Gastrocnemius medialis (tissue), 4 donors: ENCODE results near the gene EEFSEC. TPM values are rescaled to one million over a fixed set of nuclear protein-coding genes. Genes with fewer than 3 reads are reported as not detected.

Experiments
- ATAC-seq, 2 donors: fragments of 150-250 bp; one replicate each; pipeline ENCODE4 v1.9.1; 2016
- DNase-seq, 2 donors: peaks; one replicate each; pipeline ENCODE4 v3.0.0-alpha.2; 2019
- H3K27ac ChIP-seq, 4 donors: fragments of 200-600 bp; sonication (generic); 1 replicate in 1 of 4; 2 replicates in 3 of 4; pipeline ENCODE4 v1.5.1; 2016 to 2018; ENCODE audit warnings: mild to moderate bottlenecking in 2 of 4, moderate library complexity in 1 of 4
- H3K27me3 ChIP-seq, 3 donors: fragments of 200-600 bp; sonication (generic) in 2 of 3; 1 replicate in 1 of 3; 2 replicates in 2 of 3; pipeline versions ENCODE4 v1.5.1 to v1.6.0; 2016 to 2019; ENCODE audit warnings: mild to moderate bottlenecking in 1 of 3, moderate library complexity in 1 of 3
- H3K36me3 ChIP-seq, 2 donors: fragments of 200-600 bp; sonication (generic) in 1 of 2; one replicate each; pipeline ENCODE4 v1.5.1; 2017 to 2018
- H3K4me1 ChIP-seq, 2 donors: fragments of 200-600 bp; sonication (generic) in 1 of 2; one replicate each; pipeline ENCODE4 v1.5.1; 2016 to 2017; ENCODE audit warnings: mild to moderate bottlenecking in 2 of 2
- H3K4me3 ChIP-seq, 4 donors: fragments of 200-600 bp; sonication (generic) in 3 of 4; 1 replicate in 1 of 4; 2 replicates in 3 of 4; pipeline ENCODE4 v1.5.1; 2016 to 2019; ENCODE audit warnings: mild to moderate bottlenecking in 2 of 4
- H3K9me3 ChIP-seq, 3 donors: fragments of 200-600 bp; sonication (generic) in 2 of 3; 1 replicate in 1 of 3; 2 replicates in 2 of 3; pipeline ENCODE4 v1.5.1; 2016 to 2019
- POLR2A ChIP-seq, 2 donors: fragments of 450-650 bp; IDR thresholded peaks; one replicate each; pipeline ENCODE4 v1.6.1; 2017; ENCODE audit warnings: antibody characterized with exemption in 2 of 2, mild to moderate bottlenecking in 2 of 2, moderate library complexity in 2 of 2
- in situ Hi-C, 4 donors: fragments of 200-750 bp; cut with MboI; loops; one replicate each; pipeline versions ENCODE4 v1.15.0 to v1.8.0; 2017; ENCODE audit warnings: low sequenced_read_pairs in 4 of 4
- intact Hi-C: fragments of 100-400 bp; cut with DNase I; formaldehyde crosslinking; loops from one replicate; pipeline ENCODE4 v1.15.1; 2023; ENCODE audit warnings: low total_unique reads
- total RNA-seq, 4 donors: library from RNA; depleted of rRNA; stranded (reverse); fragments of >200 nt; gene quantifications; one replicate each; pipeline versions ENCODE4 v1.1.0 to v1.2.3, GENCODE V29; 2016
- TF ChIP-seq, protein P1 (sequence below), 5 experiments: fragments of 450-650 bp in 3 of 5; fragments of 200-600 bp in 2 of 5; sonication (generic) in 2 of 5; IDR thresholded peaks in 4 of 5; conservative IDR thresholded peaks in 1 of 5; 1 replicate in 4 of 5; 2 replicates in 1 of 5; pipeline ENCODE4 v1.5.1; 2016 to 2019; ENCODE audit warnings: antibody characterized with exemption in 5 of 5, mild to moderate bottlenecking in 3 of 5, moderate library complexity in 3 of 5

The EEFSEC gene
- total RNA-seq, 4 donors from 2014 or later = 21.0 to 29.4 (median 23.4) TPM

GRCh38 chr3:128402319-128402718 lies 249.0 kb downstream of the EEFSEC start:
- peaks cover 0 to 12% of the 10 kb centered on the region in 2 donors for H3K4me1 ChIP-seq
- DNase-seq (peak in 1 of 2 donors; percentile 22), ATAC-seq (peak in 1 of 2 donors; percentile 71)
- no peak for TF ChIP-seq POLR2A (IDR thresholded peaks at IDR 0.05)
- TF ChIP-seq, protein P1, sequence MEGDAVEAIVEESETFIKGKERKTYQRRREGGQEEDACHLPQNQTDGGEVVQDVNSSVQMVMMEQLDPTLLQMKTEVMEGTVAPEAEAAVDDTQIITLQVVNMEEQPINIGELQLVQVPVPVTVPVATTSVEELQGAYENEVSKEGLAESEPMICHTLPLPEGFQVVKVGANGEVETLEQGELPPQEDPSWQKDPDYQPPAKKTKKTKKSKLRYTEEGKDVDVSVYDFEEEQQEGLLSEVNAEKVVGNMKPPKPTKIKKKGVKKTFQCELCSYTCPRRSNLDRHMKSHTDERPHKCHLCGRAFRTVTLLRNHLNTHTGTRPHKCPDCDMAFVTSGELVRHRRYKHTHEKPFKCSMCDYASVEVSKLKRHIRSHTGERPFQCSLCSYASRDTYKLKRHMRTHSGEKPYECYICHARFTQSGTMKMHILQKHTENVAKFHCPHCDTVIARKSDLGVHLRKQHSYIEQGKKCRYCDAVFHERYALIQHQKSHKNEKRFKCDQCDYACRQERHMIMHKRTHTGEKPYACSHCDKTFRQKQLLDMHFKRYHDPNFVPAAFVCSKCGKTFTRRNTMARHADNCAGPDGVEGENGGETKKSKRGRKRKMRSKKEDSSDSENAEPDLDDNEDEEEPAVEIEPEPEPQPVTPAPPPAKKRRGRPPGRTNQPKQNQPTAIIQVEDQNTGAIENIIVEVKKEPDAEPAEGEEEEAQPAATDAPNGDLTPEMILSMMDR (IDR thresholded peaks at IDR 0.05 in 4 of 5, conservative IDR thresholded peaks at IDR 0.05 in 1 of 5) = no peak
- H3K27me3 ChIP-seq = no peaks in the 10 kb centered on the region
- no peak overlapping the region for H3K27ac ChIP-seq
- no peak overlapping the region for H3K4me3 ChIP-seq
- H3K36me3 ChIP-seq = no peaks in the 10 kb centered on the region
- intact Hi-C loops (no loop called here), in situ Hi-C loops (no loop called here)
- H3K9me3 ChIP-seq = no peaks in the 10 kb centered on the region

DNA sequence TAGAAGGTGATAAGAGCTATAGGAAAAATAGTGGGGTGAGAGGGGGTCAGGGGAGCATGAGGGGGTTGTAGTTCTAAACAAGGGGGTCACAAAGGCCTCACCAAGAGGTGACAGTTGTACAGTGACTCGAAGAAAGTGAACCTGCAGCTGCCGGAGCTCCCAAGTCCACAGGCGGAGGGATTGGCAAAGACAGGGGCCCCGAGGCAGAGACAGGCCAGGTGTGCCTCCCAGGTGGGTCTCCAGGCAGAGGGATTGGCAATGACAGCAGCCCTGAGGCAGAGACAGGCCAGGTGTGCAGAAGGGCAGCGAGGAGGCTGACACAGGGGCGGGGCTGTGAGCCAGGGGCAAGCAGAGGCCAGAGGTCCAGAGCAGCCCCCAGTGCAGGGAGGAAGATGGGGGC lies 249.7 kb downstream of the EEFSEC start:
- Histone ChIP-seq H3K9me3 (no peaks in the 10 kb centered on the region), H3K27ac (no peak overlapping the region), H3K27me3 (no peaks in the 10 kb centered on the region), H3K4me1 (peaks cover 0 to 12% of the 10 kb centered on the region in 2 donors), H3K4me3 (no peak overlapping the region), H3K36me3 (no peaks in the 10 kb centered on the region)
- TF ChIP-seq, protein P1 (IDR thresholded peaks at IDR 0.05 in 4 of 5, conservative IDR thresholded peaks at IDR 0.05 in 1 of 5) = no peak
- no peak for TF ChIP-seq POLR2A (IDR thresholded peaks at IDR 0.05)
- intact Hi-C loops (no loop called here), in situ Hi-C loops (no loop called here)
- ATAC-seq (no peak), DNase-seq (no peak)

DNA sequence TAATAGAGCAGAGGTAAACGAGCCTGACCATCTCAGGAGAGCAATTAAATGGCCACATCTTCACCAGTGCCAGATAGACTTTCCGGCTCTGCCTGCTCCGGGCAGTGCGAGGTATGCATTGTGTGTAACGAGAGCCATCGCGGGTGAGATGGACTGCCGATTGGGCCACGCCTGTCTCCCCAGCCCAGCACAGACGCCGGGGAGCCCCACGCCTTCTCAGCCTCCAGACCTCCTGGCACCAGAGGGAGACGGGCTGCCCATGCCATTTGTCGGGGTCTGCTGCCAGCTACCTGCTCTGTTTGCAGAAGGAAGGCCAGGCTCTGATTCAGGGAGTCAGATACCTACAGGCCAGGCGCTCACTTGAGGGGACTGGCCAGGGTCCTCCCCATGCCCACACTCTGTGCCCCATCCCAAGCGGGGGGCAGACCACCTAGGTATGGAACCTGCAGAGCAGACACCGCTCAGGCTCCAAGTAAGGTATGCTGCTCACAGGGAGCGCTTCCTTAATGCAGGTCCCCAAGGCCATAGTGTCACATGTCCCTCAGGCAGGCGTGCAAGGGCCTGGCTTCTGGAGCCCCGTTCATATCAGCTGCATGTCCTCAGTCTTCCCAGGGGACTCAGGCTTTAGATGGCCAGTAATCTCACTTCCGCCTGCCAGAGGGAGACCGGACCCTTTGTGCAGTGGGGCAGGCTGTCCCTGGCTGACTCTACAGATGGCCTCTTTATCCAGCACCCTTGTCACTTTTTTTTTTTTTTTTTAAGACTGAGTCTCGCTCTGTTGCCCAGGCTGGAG lies 251.2 kb downstream of the EEFSEC start:
- Histone ChIP-seq H3K9me3 (no peaks in the 10 kb centered on the region), H3K4me3 (no peak overlapping the region), H3K27me3 (no peaks in the 10 kb centered on the region), H3K27ac (no peak overlapping the region), H3K4me1 (peaks cover 3 to 12% of the 10 kb centered on the region in 2 donors), H3K36me3 (no peaks in the 10 kb centered on the region)
- intact Hi-C loops (no loop called here), in situ Hi-C loops (no loop called here)
- ATAC-seq (no peak), DNase-seq (no peak)
- TF ChIP-seq, protein P1 (IDR thresholded peaks at IDR 0.05 in 4 of 5, conservative IDR thresholded peaks at IDR 0.05 in 1 of 5) = no peak
- no peak for TF ChIP-seq POLR2A (IDR thresholded peaks at IDR 0.05)

GRCh38 chr3:128405554-128406277 lies 252.4 kb downstream of the EEFSEC start:
- DNase-seq (no peak), ATAC-seq (no peak)
- H3K4me1 ChIP-seq = peaks cover 5 to 12% of the 10 kb centered on the region in 2 donors
- in situ Hi-C loops (no loop called here), intact Hi-C loops (no loop called here)
- H3K9me3 ChIP-seq = no peaks in the 10 kb centered on the region
- H3K27ac ChIP-seq = no peak overlapping the region
- H3K36me3 ChIP-seq = no peaks in the 10 kb centered on the region
- H3K27me3 ChIP-seq = no peaks in the 10 kb centered on the region
- H3K4me3 ChIP-seq = no peak overlapping the region
- no peak for TF ChIP-seq POLR2A (IDR thresholded peaks at IDR 0.05)
- TF ChIP-seq, protein P1 (IDR thresholded peaks at IDR 0.05 in 4 of 5, conservative IDR thresholded peaks at IDR 0.05 in 1 of 5) = no peak
